AG10803 (cell line): ENCODE data around the gene CERS6.
"Not testable (repeated sequence)": the region's sequence is repeated elsewhere in the genome, so short reads cannot be mapped to it uniquely, and the experiment has no call there.

Experiments used
- DNase-seq: peaks from one replicate; pipeline ENCODE4 v3.0.0; 2010; ENCODE audit warnings: low read depth
- H3K4me3 ChIP-seq: 2 replicates; pipeline ENCODE4 v1.5.1; 2011; ENCODE audit warnings: mild to moderate bottlenecking, low read length, control low read depth
- CTCF ChIP-seq: conservative IDR thresholded peaks from 2 replicates; pipeline ENCODE4 v1.5.1; 2011; ENCODE audit warnings: mild to moderate bottlenecking, low read length, control low read depth, inconsistent platforms

Gene CERS6

DNA sequence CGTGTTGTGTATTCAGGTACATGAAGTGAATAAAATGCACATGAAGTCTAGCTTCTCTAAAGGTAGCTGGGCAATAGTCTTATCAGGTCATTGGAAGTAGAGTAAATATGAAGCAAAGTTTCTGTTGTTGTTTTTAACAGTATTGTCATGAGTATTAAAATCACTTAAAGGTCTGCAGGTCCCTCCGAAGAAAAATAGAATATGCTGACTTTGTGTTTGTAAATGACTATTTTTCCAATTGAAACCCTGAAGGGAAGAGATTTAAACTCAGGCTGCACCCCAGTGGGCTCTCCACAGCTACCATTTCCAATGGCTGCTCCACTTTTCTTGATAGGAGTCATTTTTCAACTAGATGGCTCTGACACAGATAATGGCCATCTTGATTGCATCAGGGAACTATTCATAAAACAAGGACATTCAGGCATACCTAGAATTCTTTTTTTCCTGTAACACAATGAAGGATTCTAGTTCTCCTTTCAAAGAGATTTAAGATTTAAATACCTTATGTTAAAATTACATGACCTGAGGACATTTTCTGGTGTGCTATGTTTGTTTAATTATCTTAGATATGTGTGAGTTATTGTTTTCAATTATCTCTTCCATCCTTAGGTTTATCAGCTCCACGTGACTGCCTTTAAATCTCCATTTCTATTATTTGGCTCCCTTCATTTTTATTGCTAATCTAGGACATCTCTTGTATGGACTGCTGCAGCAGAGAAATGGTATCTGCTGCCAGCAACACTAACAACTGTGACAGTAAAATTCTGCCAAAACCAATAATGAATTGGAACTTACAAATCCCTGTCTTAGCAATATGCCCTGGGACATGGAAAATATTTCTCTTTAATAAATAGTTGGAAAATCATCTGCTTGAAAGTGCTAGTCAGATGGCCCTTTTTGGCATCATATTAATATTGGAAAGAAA lies 197.2 kb downstream of the CERS6 start:
- H3K4me3 ChIP-seq = no peak overlapping the region
- DNase-seq = peak; percentile 11
- no peak for TF ChIP-seq CTCF

DNA sequence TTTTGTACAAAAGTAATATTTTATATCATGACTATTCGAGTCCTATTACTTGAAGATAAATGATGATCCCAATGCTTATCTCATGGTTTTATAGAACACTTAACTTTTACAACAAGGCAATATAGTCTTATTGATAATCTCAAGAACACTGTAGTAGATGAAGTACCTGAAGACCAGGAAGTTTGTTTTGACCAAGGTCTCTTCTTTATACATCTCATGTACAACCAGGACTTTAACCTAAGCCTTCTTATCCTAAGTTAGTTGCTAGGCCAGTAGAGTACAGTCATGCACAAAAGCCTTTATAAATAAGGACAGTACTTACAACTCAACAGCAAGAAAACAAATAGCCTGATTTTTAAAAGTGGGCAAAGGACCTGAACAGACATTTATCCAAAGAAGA lies 198.6 kb downstream of the CERS6 start:
- no peak for DNase-seq
- no peak for TF ChIP-seq CTCF

DNA sequence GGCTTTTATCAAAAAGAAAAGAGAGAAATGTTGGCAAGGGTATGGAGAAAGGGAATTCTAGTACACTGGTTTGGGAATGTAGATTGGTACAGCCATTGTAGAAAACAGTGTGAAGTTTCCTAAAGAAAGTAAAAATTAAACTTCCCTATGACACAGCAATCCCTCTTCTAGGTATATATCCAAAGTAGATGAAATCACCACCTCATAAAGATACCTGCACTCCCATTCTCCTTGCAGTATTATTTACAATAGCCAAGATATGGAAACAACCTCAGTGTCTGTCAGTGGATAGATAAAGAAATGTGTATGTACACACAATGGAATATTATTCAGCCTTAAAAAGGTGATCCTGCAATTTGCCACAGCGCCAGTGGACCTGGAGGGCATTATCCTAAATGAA lies 199.1 kb downstream of the CERS6 start:
- H3K4me3 ChIP-seq = no peak overlapping the region
- no peak for DNase-seq
- no peak for TF ChIP-seq CTCF

More for the DNA sequence above, 198.6 kb downstream of the CERS6 start:
- no peak overlapping the region for H3K4me3 ChIP-seq

DNA sequence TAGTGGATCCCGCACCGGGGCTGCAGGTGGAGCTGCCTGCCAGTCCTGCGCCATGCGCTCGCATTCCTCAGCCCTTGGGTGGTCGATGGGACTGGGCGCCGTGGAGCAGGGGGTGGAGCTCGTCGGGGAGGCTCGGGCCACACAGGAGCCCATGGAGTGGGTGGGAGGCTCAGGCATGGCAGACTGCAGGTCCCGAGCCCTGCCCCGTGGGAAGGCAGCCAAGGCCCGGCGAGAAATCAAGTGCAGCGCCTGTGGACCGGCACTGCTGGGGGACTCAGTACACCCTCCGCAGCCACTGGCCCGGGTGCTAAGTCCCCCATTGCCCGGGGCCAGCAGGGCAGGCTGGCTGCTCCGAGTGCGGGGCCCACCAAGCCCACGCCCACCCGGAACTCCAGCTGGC lies 201.3 kb downstream of the CERS6 start:
- H3K4me3 ChIP-seq, DNase-seq: not testable (repeated sequence)

DNA sequence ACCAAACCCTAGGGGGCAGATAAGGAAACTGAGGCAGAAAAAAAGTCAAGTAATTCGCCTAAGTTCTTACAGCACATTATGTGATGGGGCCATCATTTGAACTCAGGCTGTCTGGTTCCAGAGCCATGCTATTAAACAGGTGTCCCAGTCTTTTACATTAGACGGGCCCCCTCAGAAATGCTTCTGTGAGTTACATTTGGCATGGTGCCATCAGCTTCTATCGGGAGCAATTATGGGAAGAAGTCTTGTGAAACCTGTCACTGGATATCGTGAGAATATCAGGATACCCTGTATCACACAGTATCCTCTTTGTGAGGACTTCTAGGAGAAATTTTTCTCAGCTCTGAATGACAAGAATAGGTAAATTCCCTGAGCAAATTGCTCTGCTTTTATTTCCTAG lies 202.6 kb downstream of the CERS6 start:
- DNase-seq = no peak
- no peak for TF ChIP-seq CTCF
- no peak overlapping the region for H3K4me3 ChIP-seq

DNA sequence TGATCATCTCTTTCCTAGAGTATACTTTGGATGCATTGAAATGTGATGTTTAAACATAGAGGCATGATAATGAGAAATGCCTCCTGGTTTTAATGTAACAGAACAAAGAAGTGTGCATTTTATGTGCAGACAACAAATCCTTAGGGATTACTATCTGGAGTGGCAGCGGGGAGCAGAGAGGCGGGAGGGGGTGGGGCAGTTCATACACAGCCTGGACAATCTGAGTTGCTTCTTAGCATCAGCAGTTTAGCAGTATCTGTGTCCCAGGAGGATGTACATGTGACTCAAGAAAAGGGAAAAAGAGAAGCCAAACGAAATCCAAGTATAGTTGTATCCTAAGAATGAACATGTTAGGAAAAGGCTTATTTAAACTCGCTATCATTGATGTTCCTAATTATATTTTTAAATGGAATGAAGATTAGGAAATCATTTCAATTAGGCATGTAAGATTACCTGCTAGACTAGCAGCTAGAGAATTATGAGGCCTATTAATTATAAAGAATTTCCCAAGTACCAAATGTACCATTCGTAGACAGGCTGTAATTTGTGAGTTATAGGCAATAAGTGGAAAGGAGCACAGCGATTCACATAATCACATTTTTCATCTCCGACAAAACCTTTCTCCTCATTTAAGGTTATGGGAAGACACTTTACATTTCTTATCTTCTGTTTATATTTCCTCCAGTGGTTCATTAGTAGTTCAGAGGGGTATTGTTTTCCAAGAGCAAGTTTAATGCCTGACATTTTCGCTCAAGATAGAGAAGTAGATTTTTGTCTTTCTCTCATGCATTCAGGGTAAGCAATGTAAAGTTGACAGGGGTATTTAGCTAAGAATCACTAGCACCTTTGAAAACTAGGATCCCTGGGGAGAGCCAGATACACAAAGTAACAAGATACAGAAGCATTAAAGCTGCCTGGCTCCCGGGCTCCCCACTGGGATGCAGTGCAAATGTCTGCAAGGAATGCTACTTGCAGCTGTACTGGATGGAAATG lies 205.1 kb downstream of the CERS6 start:
- TF ChIP-seq CTCF = no peak
- no peak overlapping the region for H3K4me3 ChIP-seq
- DNase-seq = no peak

- DNase-seq = no peak
- no peak overlapping the region for H3K4me3 ChIP-seq
- TF ChIP-seq CTCF = no peak
Measured at GRCh38 chr2:168661863-168662256, 205.8 kb downstream of the CERS6 start.
